ENCODE results near the gene POLR1C.

- TF ChIP-seq EZH2 (IDR thresholded peaks at IDR 0.05; ENCODE audit: borderline replicate concordance, low read length) (no peak), CTCF (IDR thresholded peaks at IDR 0.05; ENCODE audit: low read length) (no peak)
These were observed 35.8 kb upstream of the POLR1C start for GRCh38 chr6:43481075-43481474.
